Amniotic stem cell (primary cell): ENCODE measurements around the gene ESPN.
"Not testable (repeated sequence)": the region's sequence is repeated elsewhere in the genome, so short reads cannot be mapped to it uniquely, and the experiment has no call there.

ENCODE experiments used
- DNase-seq: peaks from one replicate; lab custom pipeline; 2025; lab: John Stamatoyannopoulos, UW

ESPN gene

DNA sequence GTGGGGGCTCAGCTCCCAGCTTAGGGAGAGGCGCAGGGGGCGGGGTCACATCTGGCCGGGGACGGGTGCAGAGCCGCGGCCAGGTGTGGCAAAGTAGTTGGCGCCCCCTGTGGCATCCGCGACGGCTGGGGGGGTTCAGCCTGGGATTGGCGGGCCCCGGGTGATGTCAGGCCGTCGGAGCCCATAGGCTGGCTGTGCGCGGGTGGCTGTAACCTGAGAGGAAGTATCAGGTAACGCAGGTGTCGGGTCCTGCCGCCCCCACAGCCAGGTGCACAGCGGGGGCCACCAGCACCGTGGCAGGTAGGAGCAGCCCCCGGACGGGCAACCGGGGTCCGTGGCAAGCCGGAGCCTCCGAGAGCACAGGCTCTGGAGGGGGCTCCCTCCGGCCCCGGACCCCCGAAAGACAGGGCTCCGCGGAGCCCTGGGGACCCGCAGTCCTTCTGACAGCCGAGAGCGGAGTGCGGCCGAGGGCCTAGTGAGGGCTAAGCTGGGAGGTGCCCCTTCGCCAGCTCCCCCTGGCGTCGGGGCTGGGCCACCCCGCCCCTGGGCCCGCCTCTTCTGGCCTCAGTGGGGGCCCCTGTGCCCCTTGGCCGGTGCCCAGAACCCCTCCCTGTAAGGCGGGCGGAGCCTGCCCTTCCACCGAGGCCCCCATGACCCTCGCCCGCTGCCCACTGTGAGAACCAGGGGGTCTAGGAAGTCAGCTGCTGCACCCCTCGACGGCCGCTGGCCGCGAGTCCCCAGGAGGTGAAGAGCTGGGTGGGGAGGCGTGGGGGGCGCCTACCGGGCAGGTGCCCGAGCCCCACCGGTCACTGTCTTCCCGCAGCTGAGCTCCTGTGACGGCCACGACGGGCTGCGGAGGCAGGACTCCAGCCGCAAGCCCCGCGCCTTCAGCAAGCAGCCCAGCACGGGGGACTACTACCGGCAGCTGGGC lies 23.5 kb downstream of the ESPN start:
- no peak for DNase-seq

DNA sequence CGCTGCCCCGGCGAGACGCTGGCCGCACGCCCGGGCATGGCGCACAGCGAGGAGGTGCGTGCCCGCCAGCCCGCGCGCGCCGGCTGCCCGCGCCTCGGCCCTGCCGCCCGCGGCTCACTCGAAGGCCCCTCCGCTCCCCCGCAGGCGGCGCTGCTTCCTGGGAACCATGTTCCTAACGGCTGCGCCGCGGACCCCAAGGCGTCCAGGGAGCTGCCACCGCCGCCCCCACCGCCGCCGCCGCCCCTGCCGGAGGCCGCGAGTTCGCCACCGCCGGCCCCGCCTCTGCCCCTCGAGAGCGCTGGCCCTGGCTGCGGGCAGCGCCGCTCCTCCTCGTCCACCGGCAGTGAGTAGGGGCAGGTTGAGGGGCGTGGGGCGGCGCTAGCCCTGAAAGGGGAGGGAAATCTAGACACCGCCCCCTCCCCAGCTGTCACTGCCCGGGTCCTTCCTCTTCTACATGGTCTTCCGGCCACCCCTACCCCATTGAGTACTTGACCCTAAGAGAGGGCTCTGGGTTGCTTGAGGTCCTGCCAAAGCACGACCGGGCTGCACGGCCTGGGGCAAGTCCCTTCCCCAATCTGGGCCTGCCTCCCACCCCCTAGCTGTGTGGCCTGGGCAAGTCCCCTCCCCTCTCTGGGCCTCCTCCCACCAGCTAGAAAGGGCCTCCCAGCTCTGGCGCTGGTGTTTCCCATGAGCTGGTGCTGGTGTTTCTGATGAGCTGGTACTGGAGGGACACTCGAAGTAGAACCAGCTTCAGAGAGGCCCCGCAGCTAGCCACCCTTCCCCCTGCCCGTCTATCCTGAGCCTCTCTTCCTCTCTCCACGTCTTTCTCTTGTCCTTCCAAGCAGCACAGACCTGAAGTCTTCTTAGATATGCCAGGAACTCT lies 24.4 kb downstream of the ESPN start:
- no peak for DNase-seq

DNA sequence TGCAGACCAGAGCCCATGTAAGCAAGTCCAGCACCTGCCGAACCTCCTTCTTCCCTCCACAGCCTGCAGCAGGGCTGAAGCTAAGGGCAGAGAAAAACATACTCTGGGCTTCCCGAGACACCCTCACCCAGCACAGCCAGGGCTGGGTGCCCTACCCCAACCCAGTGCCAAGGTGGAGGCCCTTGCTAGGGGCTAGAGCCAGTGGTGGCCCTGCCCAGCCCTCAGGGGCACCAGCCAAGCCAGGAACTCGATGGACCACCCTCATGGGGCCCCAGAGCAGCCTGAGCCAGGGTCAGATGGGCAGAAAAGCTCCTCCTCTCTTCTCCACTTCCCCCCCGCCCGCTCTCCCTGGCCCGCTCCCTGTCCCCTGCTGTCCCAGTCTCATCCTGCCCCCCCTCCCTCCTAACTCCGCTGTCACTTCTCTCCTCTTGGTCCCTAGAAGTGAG lies 25.5 kb downstream of the ESPN start:
- no peak for DNase-seq

DNA sequence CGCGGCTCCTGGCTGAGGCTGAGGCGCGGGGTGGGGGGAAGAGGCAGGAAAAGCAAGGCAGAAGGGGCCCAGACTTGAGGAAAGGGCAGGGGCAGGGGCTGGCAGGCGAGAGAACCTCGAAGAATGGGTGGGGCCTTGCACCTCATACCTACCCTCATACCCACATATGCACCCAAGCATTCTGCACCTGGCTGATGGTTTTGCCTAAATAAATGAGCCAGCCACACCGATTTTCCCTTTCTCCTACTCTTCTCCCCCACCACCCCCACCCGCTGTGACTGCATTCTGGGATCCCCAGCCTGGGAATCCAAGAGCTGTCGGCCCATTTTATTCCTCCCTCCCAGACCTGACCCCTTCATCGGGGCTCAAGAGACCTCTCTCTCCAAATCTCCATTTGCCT lies 25.9 kb downstream of the ESPN start:
- DNase-seq, result not testable (repeated sequence)

DNA sequence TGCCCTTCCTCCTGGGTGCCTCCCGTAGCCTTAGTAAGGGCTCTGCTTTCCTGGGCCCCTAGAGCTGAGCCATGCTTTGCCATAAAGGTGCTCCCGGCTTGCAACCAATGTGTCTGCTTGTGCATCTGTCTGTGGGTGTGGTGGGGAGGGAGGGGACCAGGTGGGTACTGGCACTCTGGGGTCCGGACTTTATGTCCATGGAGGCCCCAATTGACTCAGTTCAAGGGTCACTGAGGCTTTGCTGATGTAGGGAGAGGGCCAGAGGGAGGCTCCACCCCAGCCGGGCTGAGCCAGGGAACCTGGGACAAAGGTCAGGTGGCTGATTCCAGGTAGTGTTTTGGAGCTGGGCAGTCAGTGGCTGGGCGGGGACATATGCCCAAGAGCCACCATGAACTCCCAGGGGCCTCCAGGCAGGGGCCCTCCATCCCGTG lies 26.4 kb downstream of the ESPN start:
- DNase-seq, result no peak

DNA sequence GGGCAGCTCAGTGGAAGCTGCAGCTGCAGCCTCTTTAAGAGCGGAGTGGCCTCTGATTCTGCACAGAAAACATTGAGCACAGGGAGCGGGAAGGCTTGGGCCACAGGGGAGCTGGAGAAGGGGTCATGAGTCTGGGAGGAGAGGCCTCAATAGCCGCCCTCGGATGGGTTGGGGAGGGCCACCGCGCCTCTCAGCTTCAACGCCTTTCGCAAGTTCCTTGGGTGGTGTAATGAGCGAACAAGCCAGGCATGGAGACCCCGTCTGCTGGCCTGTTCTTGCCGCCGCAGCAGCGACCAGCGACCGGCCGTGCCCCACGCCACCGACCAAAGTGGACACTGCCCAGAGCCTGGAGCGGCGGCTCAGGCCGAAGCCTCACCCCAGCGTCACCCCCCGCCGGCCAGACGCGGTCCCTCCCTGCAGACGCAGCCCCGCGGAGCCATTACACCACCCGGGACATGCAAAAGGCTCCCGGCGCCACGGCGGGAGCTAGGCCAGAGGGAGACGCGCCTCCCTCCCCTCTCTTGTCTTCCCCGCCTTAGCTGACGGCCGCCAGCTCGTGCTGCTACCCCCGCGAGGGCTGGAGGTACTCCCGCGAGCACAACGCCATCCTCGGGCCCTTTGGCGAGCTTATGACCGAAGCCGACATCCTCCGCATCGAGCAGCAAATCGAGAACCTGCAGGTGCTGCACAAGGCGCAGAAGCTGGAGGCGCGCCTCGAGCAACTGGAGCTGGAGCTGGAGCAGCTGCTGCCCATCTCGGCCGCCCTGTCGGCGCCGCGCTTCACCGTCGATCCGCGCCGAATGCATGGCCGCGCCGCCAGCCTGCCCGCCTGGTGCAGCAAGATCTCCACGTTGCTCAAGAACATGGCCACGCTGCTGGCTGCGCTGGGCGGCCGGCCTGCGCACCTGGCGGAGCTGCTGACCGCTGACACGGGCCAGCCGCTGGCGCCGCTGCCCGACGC lies 29.6 kb downstream of the ESPN start:
- DNase-seq, result not testable (repeated sequence)

DNA sequence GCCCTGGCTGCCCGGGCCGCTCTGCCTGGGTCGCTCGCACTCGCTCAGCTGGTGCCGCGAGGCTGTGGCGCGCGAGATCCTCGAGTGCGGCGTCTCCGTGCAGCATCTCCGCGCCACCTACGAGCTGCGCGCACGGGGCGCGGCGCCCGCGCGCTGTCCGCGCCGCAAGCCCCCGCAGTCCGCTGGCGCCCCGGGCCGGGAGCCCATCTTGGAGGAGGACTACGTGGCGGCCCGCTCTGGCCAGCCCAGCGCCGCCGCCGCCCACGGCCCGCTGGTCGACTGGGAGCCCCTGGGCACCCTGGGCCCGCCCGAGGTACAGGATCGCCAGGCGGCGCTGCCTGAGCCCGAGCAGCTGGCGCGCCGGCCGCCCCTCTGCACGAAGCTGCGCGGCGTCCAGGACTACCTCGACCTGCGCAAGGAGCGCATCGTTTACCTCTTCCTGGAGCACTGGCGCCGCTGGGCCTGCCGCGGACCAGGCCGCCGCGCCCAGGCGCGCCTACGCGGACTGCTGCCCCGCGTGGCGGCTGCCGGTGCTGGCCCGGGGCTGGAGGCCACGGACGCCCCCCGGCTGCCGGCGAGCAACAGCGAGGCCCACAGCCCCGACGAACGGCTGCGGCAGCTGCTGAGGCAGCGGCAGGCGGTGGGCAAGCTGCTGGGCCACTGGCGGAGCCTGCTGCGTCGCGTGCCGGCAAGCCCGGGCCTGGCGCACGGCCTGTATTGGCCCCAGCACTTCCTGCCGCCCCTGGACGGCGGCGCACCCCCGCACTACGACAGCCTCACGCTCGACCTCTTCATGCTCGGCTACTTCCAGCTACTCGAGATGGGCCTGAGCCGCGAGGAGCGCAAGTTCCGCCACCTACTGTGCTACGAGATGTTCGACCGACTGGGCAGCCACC lies 30.5 kb downstream of the ESPN start:
- no peak for DNase-seq

DNA sequence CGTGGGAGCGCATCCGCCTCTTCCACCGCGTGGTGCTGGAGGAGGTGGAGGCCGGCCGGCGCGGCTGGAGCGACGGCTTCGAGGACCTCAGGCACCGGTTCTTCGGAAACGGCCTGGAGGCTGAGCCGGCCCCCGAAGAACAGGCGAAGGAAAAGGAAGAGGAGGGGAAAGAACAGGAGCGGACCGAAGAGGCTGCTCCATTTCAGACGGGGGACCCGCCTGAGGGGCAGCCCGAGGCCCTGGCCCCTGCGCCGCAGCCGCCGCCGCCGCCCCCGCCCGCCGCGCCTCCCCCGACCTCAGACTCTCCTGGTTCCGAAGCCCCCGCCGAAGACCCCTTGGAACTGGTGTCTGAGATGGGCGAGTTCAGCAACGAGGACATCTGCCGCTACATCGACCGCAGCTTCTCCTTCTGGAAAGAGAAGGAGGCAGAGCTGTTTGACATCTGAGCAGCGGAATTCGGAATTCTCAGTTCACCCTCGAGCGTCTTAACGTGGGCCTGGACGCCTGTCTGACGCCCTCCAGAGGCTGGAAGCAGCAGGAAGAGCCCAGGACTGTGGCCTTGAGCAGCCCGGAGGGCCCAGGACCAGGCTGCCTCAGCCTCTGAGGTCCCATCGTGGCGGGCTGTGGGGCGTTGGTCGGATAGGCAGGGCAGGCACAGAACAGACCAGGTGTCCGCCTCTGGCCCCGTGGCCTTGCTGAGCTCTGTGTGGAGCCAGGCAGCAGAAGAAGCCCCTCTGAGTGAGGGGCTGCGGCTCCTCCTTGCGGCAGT lies 31.4 kb downstream of the ESPN start:
- DNase-seq, result not testable (repeated sequence)

DNA sequence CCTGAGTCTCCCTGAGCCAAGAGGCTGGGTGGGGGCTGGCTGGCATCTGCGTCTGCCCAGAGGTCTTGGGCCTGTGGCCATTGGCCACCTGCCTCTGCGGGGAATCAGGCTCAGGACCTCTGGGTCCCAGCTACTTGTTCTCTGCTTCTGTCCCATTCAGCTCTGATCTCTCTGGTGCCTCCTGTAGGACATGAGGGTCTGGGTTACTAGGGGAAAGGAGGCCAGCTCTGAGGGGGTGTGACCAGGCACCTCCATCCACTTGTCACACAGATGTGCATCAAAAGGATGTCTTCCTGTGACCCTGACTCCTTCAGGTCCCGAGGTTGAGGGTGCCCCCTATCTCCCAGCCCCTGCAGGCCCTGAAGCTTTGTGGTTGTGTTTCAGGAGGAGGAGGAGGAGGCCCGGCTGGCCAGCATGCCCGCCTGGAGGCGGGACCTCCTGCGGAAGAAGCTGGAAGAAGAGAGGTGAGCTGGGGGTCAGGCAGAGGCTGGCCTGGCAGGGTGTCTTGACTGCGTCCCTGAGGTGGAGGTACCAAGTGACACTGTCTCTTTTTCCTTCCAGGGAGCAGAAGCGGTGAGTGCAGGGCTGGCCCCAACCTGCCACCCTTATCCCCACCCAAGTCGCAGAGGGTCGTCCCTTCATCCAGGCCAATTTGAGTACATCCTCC lies 32.4 kb downstream of the ESPN start:
- no peak for DNase-seq

DNA sequence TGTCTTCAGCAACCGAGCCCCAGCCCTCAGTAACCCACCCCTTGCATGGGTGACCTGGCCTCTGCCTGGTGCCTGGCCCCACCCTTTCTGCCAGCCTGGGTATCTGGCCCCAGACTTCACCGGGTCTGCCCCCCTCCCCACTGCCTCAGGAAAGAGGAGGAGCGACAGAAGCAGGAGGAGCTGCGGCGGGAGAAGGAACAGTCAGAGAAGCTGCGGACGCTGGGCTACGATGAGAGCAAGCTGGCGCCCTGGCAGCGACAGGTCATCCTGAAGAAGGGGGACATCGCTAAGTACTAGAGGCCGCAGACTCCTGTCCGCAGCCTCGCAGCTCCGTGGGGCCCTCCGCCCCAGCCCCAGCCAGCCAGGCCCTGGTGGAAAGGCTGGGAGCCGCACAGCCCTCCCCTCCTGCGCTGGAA lies 35.3 kb downstream of the ESPN start:
- DNase-seq, result no peak

DNA sequence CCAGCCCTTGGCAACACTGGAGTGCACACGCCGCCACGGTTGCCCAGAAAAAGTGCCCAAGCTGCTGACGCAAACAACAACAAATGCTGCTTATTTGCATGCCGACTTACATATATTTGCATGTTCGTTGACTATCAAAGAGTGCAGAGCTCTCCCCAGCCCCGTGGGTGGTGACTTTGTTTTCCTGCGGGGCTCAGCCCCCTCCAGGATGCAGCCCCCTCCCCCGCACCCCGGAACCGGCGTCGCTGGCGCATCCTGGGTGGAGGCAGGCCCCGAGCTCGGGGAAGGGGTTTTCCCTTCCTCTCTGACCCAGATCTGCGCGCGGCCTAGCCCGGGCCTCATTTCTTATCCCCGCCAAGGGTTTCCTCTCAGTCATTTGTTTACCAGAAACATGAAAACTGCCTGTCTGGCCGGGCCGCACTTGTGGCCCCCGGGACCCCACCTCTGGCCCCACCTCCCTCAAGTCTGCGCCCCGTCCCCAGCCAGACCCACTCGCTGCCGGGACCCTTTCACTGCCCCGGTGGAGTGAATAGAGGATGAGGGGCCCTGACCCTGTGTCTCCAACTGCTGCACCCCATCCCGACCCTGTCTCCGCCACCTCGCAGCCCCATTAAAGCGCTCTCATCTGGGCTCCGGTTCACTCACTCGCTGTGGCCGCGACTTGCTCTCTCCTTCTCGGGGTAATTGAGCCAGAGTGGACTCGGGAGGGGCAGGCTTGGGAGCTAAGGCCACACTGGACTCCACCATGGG lies 35.9 kb downstream of the ESPN start:
- DNase-seq, result no peak

DNA sequence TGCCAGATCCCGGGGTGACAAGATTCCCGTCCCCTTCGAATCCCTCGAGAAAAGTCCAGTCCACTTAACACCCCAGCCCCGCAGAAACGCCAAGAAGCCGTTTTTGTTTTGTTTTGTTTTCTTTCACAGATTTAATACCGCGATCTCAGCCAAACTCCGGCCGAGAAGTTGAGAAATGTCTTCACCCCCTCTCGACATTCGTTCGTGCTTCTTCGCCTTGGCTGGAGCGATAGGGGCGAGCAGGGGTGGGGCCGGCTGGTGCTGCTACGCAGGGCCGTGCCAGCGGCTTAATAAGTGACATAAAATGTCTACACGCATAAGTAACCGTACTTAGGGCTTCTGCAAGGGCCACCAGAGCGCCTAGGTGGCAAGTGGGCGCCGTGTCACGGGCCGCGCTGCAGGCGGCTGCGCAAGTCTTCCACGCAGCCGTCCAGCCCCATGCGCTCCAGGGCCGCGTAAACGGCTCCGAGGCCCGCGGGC lies 36.5 kb downstream of the ESPN start:
- no peak for DNase-seq

DNA sequence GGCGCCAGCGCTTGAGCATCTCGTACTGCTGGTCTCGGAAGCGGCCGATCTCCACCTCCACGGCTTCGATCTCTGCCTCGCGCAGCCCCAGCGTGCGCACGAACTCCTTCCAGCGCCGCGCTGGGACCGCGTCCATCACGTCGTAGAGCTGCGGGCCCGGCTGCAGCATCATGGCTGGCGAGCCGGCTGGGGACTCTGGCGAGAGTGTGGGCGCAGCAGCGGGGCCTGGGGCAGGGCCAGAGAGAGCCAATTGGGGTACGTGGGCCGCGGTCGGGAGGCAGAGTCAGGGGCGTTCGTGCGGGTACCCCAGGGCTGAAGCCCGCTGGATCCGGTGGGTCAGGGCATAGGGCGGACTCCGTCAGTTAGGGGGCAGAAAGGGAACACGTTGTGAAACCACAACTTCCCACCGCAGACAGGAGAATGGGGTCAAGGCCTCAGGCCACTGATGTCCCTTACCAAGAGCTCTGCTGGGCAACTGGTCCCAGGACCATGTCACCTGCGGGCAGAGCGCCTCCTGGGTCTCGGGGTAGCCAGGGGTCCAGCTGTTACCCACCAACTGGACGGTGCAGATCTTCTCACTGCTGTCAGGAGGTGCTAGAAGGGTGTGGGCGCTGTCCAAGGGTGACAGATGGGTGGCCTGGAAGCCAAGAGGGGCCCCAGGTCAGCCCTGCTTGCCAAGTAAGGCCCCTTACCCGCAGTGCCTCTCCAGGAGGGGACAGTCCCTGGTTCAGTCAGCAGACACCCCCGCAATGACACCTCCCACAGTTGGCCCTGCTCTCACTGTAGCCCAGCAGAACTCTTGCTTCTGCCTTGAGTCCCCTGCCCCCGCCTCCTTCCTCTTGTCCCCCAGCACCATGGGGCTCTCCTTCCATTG lies 37.2 kb downstream of the ESPN start:
- no peak for DNase-seq

DNA sequence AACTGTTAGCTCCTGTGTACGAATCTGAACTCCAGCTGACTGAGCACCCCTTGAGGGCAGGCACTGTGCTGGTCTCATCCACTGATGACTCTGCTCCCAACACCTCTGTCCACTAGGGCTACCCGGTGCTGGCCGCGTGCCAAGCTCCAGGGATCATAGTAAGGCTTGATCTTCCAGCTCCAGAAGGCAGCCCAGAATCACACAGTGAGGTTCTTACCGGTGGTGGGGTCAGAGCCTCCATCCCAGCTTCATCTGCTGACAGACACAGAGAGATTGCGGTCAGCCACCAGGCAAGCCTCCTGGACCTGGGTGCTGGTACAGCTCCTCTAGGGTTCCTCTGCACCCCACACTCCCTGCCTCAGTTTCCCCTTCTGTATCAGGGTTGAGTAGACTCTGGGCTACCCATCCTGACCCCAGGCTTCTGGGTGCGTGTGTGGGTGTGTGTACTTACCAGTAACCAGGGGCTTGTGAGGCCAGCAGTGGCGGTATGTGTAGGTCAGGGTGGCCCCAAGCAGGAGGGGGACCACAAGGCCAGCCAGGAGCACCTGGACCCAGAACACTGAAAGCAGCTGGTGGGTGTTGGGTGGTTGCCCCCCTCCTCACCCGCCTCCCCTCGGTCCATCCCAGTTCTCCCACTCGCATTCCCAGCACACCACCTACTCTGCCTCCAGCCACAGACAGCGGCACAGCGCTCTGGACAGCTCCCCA lies 38.0 kb downstream of the ESPN start:
- DNase-seq, result no peak

DNA sequence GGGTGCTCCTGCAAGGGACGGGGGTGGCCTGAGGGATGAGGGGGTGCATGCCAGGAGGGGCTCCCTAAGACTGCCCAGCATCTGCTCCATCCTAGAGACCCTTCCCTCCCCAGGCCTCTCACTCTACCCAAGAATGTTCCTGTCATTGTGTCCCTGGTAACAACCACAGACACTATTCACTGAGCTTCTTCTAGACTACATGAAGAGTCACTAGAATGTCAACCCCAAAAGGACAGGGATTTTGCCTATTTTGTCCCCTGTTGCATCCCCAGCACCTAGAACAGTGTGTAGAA lies 38.5 kb downstream of the ESPN start:
- DNase-seq, result no peak

DNA sequence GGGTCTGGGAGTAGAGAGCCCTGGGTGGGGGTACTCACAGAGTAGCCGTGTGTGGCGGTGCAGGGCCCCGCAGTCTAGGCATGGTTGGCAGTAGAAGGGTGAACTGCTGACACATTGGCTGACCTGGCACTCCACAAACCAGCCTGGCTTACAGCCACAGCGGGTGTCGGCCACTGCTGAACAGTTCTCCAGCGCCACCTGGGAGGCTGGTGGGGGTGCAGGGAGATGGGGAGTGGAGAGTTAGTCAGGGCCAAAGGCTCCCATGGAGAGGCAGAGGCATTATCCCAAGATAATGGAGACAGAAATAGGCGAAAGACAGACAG lies 39.9 kb downstream of the ESPN start:
- no peak for DNase-seq

DNA sequence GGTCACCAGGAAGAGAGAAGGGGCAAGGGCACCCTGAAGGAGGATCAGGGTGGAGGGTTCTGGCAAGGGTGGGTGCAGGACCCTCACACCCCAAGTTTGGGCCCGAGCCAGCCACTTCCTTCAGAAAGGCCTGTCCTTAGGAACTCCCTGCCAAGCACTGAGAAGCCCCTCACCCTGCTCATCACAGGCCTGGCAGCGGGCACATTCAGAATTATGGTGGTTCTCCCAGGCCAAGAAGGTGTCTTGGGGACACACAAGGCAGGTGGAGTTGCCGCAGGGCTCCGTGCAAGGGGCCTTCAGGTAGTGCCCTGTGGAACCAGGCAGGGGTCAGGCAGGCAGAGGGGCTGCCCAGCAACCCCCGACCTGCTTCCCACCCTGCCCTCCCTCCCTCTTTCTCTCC lies 40.3 kb downstream of the ESPN start:
- DNase-seq, result no peak
